RWPE1 (cell line): ENCODE results near the gene PARP16.
A peak's percentile ranks its signal among the peaks of the same experiment; 100 is the strongest.

Source experiments
- CTCF ChIA-PET: fragments of 350-600 bp; sonication (Branson Sonifier 250); formaldehyde crosslinking; extraction: SDS; loops from one replicate; lab custom pipeline; 2021; lab: Yijun Ruan, JAX
- POLR2A ChIA-PET: fragments of 400-600 bp; formaldehyde crosslinking; extraction: SDS; loops from one replicate; lab custom pipeline; 2020; ENCODE audit warnings: antibody characterized with exemption; ENCODE audit not compliant: low non-redundant PET; lab: Yijun Ruan, JAX
- DNase-seq: peaks from one replicate; pipeline ENCODE4 v3.0.0; 2012; ENCODE audit warnings: low spot score
- H3K27ac ChIP-seq: fragments of 450-650 bp; 2 replicates; pipeline ENCODE4 v1.5.1; 2017
- CTCF ChIP-seq: fragments of 450-650 bp; conservative IDR thresholded peaks from 2 replicates; pipeline ENCODE4 v1.5.1; 2017; ENCODE audit warnings: low read depth, mild to moderate bottlenecking

PARP16 gene

DNA sequence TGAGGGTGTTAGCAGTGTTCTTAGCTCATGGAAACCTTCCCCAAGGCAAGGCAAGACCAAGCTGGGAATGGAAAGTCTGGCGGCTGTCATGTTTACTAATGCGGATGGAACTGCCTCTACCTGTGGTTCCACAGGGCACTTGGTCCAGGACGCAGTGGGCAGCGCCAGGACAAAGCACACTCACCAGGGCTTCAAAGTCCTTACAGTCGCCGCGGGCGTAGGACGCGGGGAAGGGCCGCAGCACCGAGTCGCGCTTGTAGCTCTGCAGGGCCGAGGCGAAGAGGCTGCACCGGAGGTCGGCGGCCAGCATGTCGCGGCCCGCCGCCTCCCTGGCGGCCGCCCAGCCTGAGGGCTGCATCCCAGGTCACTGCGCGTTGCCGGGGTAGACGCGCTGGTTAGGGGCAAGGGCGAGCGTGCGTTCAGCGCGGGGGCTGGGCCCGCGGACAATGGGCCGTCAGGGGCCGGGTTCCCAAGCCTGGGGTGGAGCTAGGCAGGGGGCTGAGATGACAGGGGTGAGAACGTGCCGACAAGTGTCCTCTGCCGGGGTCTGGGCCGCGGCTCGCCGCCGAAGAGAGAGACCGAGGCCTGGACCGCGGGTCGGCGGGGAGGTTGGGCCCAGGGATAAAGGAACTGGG lies 497 bp downstream of the PARP16 start:
- no peak for TF ChIP-seq CTCF
- peak overlapping the region; percentile 91 for H3K27ac ChIP-seq
- DNase-seq: no peak
- POLR2A ChIA-PET: interaction anchor here (0.7 kb wide), 2 partner anchors 11 to 14 kb away, joined by 3 to 9 read pairs; no protein-coding TSS in a partner anchor
- CTCF ChIA-PET: interaction anchor here (1.2 kb wide), 1 partner anchor 15 kb away, joined by 6 read pairs; no protein-coding TSS in a partner anchor

GRCh38 chr15:65285291-65286068 lies 1.2 kb downstream of the PARP16 start:
- ChIA-PET POLR2A (interaction anchor here (0.7 kb wide), 2 partner anchors 12 to 15 kb away, joined by 3 to 9 read pairs; no protein-coding TSS in a partner anchor), CTCF (interaction anchor here (0.7 to 1.2 kb wide), 2 partner anchors 8 to 15 kb away, joined by 4 to 6 read pairs; no protein-coding TSS in a partner anchor)
- H3K27ac ChIP-seq: peak overlapping the region; percentile 91
- DNase-seq: no peak
- no peak for TF ChIP-seq CTCF

DNA sequence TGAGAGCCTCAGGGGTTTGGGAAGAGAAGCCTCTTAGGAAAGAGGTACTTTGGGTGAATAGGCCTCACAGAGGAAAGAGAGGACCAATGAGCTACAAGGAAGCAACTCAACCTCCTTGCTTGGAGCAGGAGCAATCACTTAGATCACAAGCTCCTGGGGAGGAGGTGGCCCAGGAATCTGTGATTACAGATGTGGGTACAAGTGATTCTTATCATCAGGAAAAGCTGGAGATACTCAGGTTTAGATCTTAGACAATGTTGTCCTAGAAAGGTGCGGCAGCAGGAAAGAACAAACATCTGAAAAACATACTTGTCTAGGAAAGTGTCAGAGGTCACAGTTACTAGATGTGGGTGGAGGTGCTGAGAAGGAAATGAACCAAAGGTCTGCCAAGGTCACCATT lies 8.2 kb downstream of the PARP16 start:
- DNase-seq: no peak
- ChIA-PET CTCF (interaction anchor here (0.5 to 0.8 kb wide), 4 partner anchors 29 to 562 kb away, joined by 3 to 5 read pairs (median 3); no protein-coding TSS in a partner anchor), POLR2A (no interaction called here)
- no peak for TF ChIP-seq CTCF
- H3K27ac ChIP-seq: no peak overlapping the region

GRCh38 chr15:65277015-65277414 lies 9.7 kb downstream of the PARP16 start:
- H3K27ac ChIP-seq: no peak overlapping the region
- ChIA-PET CTCF (interaction anchor here (0.6 kb wide), 1 partner anchor 8 kb away, joined by 4 read pairs; no protein-coding TSS in a partner anchor), POLR2A (no interaction called here)
- TF ChIP-seq CTCF: no peak
- no peak for DNase-seq

- no peak for DNase-seq
- POLR2A ChIA-PET: no interaction called here
- CTCF ChIA-PET: interaction anchor here (0.6 to 1.0 kb wide), 2 partner anchors 22 to 47 kb away, joined by 4 read pairs; no protein-coding TSS in a partner anchor
- no peak for TF ChIP-seq CTCF
- H3K27ac ChIP-seq: 0 out of 2 replicates have a peak overlapping the region, but pooled peaks have one; percentile 7
Observed at GRCh38 chr15:65275728-65276126, 11.0 kb downstream of the PARP16 start.

DNA sequence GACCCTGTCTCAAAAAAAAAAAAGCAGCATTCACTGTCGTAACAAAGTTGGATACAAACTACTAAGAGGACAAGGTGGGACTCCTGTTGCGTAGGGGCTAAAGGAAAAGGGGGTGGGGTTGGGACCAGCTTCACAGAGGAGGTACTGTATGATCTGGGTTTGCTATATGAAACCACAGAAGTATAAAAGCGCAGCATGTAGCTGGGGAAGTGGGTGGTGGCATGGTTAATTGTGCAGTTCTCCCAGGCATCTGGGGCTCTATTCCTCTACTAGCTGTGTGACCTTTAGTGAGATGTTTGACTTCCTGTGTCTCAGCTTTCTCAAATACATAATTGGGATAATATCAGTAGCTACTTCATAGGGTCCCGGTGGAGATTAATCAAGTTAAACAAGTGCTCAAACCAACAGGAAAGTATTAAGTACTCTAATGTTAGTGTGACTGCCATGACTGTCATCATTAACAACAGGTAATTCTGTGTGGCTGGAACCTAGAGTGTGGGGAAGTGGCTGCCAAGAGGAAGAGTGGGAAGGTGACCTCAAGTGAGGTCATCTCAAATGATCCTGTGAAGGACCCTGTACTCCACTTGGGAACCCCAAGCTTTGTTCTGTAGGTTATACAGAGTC lies 11.5 kb downstream of the PARP16 start:
- no peak for DNase-seq
- ChIA-PET POLR2A (no interaction called here), CTCF (interaction anchor here (0.6 to 0.7 kb wide), 2 partner anchors 48 to 94 kb away, joined by 3 to 4 read pairs; no protein-coding TSS in a partner anchor)
- no peak for TF ChIP-seq CTCF
- no peak overlapping the region for H3K27ac ChIP-seq
